ENCODE measurements around the gene IL3. TPM values are rescaled to one million over a fixed set of nuclear protein-coding genes. Genes with fewer than 3 reads are reported as not detected.

IL3 gene
- total RNA-seq, 1 experiment from 2014 or later, result not detected

GRCh38 chr5:132064140-132064539, 3.7 kb downstream of the IL3 start:
- H3K36me3 ChIP-seq (ENCODE audit: control insufficient read depth, insufficient read depth, low read length), result no peaks in the 10 kb centered on the region
- DNase-seq, result peak in 1 of 2 experiments; percentile 27

GRCh38 chr5:132064738-132065331, 4.4 kb downstream of the IL3 start:
- Mint-ChIP-seq H3K4me3 (ENCODE audit: unreplicated experiment) (no peak overlapping the region), H3K27ac (ENCODE audit: unreplicated experiment) (no peak overlapping the region), H3K36me3 (ENCODE audit: insufficient read depth, unreplicated experiment) (no peaks in the 10 kb centered on the region), H3K27me3 (ENCODE audit: insufficient read depth, unreplicated experiment) (no peaks in the 10 kb centered on the region), H3K9me3 (ENCODE audit: unreplicated experiment) (no peaks in the 10 kb centered on the region), H3K4me1 (ENCODE audit: low read depth, unreplicated experiment) (no peaks in the 10 kb centered on the region)
- peak; percentile 91 to 93 for TF ChIP-seq CTCF (IDR thresholded peaks at IDR 0.05; ENCODE audit: insufficient read depth in 1 of 2, low read depth in 1 of 2, low read length in 1 of 2, severe bottlenecking in 1 of 2, unreplicated experiment in 1 of 2)
- ChIA-PET POLR2A (no interaction called here), CTCF (no interaction called here)
- Histone ChIP-seq H3K27me3 (replicated peaks; ENCODE audit: control insufficient read depth, insufficient read depth, low read length) (no peaks in the 10 kb centered on the region), H3K4me3 (ENCODE audit: low read depth, low read length) (no peak overlapping the region), H3K9me3 (no peaks in the 10 kb centered on the region), H3K36me3 (ENCODE audit: control insufficient read depth, insufficient read depth, low read length) (no peaks in the 10 kb centered on the region), H3K4me1 (no peaks in the 10 kb centered on the region)
- DNase-seq, result peak; percentile 78 to 84
- no TSS peak for BruUV-seq (replicated peaks)
- intact Hi-C loops (cut with micrococcal nuclease; ENCODE audit: unreplicated experiment), result loop anchor here (1.0 to 5.0 kb wide), 4 partner anchors 69 to 643 kb away; no protein-coding TSS in a partner anchor

More at GRCh38 chr5:132064140-132064539, 3.7 kb downstream of the IL3 start:
- no peaks in the 10 kb centered on the region for H3K27me3 ChIP-seq (replicated peaks; ENCODE audit: control insufficient read depth, insufficient read depth, low read length)
- ChIA-PET CTCF (interaction anchor here (0.8 kb wide), 1 partner anchor 38 kb away, joined by 3 read pairs; no protein-coding TSS in a partner anchor), POLR2A (no interaction called here)
- Mint-ChIP-seq H3K4me3 (ENCODE audit: unreplicated experiment) (no peak overlapping the region), H3K27me3 (ENCODE audit: insufficient read depth, unreplicated experiment) (no peaks in the 10 kb centered on the region), H3K27ac (ENCODE audit: unreplicated experiment) (no peak overlapping the region), H3K36me3 (ENCODE audit: insufficient read depth, unreplicated experiment) (no peaks in the 10 kb centered on the region), H3K4me1 (ENCODE audit: low read depth, unreplicated experiment) (no peaks in the 10 kb centered on the region), H3K9me3 (ENCODE audit: unreplicated experiment) (no peaks in the 10 kb centered on the region)
- H3K4me1 ChIP-seq, result no peaks in the 10 kb centered on the region
- BruUV-seq (replicated peaks), result no TSS peak
- TF ChIP-seq CTCF (IDR thresholded peaks at IDR 0.05; ENCODE audit: insufficient read depth in 1 of 2, low read depth in 1 of 2, low read length in 1 of 2, severe bottlenecking in 1 of 2, unreplicated experiment in 1 of 2), result no peak
- intact Hi-C loops (cut with micrococcal nuclease; ENCODE audit: unreplicated experiment), result loop anchor here (1.0 to 5.0 kb wide), 3 partner anchors 117 to 642 kb away; no protein-coding TSS in a partner anchor
- no peaks in the 10 kb centered on the region for H3K9me3 ChIP-seq
- H3K4me3 ChIP-seq (ENCODE audit: low read depth, low read length), result no peak overlapping the region

GRCh38 chr5:132065351-132065937, 5.0 kb downstream of the IL3 start:
- H3K27me3 ChIP-seq (replicated peaks; ENCODE audit: control insufficient read depth, insufficient read depth, low read length), result no peaks in the 10 kb centered on the region
- Mint-ChIP-seq H3K27me3 (ENCODE audit: insufficient read depth, unreplicated experiment) (no peaks in the 10 kb centered on the region), H3K4me1 (ENCODE audit: low read depth, unreplicated experiment) (no peaks in the 10 kb centered on the region), H3K4me3 (ENCODE audit: unreplicated experiment) (no peak overlapping the region), H3K27ac (ENCODE audit: unreplicated experiment) (no peak overlapping the region), H3K9me3 (ENCODE audit: unreplicated experiment) (no peaks in the 10 kb centered on the region), H3K36me3 (ENCODE audit: insufficient read depth, unreplicated experiment) (no peaks in the 10 kb centered on the region)
- no TSS peak for BruUV-seq (replicated peaks)
- no peaks in the 10 kb centered on the region for H3K9me3 ChIP-seq
- no peak overlapping the region for H3K4me3 ChIP-seq (ENCODE audit: low read depth, low read length)
- intact Hi-C loops (cut with micrococcal nuclease; ENCODE audit: unreplicated experiment), result loop anchor here (1.0 to 2.0 kb wide), 2 partner anchors 69 to 115 kb away; no protein-coding TSS in a partner anchor
- ChIA-PET POLR2A (no interaction called here), CTCF (no interaction called here)
- no peaks in the 10 kb centered on the region for H3K36me3 ChIP-seq (ENCODE audit: control insufficient read depth, insufficient read depth, low read length)
- peak in 1 of 2 experiments; percentile 83 for TF ChIP-seq CTCF (IDR thresholded peaks at IDR 0.05; ENCODE audit: insufficient read depth in 1 of 2, low read depth in 1 of 2, low read length in 1 of 2, severe bottlenecking in 1 of 2, unreplicated experiment in 1 of 2)
- peak; percentile 68 to 72 for DNase-seq
- H3K4me1 ChIP-seq, result no peaks in the 10 kb centered on the region
